G401.6 (cell line): Measurements from ENCODE around the gene CA4.

Experiments
- FAIRE-seq: peaks from 2 replicates; lab custom pipeline; 2012; peaks lifted over from hg19 to GRCh38; lab: Jason Lieb, UNC

CA4 gene

GRCh38 chr17:60130466-60130865 is 19.3 kb upstream of the CA4 start:
- no peak for FAIRE-seq

GRCh38 chr17:60134396-60135150 is 15.2 kb upstream of the CA4 start:
- FAIRE-seq: no peak

DNA sequence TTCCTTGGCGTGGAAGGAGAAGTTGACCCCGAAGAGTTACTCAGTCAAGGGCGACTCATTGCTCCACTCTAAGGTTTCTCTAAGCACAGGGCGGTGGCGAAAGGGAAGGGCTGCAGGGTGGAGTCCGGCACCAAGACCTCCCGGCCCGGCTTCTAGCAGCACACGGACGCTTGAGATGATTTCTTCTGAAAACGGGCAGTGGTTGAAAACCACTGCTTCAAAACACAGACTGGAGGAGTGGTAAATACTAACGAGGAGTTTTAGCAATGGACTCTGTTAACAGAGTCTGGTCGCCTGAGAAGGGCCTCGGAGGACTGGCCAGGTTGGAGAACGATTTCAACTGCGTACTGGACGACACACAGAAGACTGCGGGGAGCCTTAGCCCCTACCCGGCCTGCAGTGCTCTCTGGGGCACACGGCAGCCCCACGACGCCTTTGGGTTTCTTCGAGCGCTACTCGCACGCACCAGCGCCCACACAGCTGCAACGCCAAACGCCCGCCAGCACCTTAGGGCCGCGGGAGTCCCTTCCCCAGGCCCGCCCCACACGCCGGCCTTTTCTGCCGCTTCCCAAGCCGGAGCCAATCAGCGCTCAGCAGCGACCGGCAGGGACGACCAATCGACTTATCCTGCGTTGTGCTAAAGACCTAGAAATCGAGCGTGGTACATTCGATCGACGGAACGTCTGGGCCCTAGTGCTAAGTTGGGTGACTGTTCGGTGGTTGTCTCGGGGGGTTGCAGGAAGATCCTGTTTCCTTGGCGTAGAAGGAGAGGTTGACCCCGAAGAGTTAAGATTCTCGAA is 14.4 kb upstream of the CA4 start:
- peak; percentile 91 for FAIRE-seq

GRCh38 chr17:60135951-60136666 is 13.7 kb upstream of the CA4 start:
- FAIRE-seq: no peak

DNA sequence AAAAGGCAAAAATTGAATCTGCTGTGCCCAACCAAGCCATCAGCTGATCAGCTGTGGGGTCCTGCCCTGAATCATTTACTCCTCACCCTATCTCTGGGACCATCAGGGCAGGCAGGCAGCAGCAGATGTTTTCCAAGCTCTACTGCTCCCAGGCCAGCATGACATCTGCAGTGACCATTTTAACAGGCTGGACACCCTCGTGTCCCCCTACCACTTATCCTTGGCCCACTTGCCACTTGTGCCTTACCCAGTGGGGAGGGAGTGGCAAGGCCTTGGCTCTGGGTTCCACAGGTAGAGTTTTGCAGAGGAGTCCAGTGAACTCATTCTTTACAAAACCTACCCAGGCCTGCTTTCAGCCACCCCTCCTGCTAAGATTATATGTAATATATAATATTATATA is 12.0 kb upstream of the CA4 start:
- FAIRE-seq: no peak

DNA sequence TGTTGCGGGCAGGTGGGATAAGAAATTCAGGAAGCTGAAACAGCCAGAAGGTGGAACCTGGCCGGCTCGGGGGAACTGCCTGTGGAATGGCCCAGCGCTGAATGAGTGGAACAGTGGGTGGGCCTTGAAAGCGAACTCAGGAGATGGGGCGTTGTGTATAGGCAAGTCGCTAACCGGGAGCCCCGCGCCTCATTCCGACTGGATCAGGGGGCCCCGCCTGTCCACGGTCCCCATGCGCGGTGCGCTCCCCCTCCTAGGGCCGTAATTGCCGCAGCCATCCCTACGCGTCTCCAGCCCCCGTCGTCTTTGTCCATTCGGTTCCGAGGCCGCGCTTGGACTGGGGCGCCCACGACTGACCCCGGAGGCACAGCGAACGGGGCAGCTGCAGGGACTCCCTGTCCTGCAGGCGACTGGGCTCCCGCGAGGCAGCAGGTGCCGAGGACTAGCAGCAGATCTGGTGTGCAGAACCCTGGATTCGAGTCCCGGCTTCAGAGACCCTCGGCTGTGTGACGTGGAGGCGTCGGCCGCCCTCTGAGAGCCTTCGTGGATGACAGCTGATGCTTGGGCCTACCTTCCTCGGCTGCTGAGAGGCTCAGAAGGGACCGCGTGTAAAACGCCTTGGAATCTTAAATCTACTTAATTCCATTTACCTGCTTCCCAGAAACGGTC is 10.9 kb upstream of the CA4 start:
- no peak for FAIRE-seq

DNA sequence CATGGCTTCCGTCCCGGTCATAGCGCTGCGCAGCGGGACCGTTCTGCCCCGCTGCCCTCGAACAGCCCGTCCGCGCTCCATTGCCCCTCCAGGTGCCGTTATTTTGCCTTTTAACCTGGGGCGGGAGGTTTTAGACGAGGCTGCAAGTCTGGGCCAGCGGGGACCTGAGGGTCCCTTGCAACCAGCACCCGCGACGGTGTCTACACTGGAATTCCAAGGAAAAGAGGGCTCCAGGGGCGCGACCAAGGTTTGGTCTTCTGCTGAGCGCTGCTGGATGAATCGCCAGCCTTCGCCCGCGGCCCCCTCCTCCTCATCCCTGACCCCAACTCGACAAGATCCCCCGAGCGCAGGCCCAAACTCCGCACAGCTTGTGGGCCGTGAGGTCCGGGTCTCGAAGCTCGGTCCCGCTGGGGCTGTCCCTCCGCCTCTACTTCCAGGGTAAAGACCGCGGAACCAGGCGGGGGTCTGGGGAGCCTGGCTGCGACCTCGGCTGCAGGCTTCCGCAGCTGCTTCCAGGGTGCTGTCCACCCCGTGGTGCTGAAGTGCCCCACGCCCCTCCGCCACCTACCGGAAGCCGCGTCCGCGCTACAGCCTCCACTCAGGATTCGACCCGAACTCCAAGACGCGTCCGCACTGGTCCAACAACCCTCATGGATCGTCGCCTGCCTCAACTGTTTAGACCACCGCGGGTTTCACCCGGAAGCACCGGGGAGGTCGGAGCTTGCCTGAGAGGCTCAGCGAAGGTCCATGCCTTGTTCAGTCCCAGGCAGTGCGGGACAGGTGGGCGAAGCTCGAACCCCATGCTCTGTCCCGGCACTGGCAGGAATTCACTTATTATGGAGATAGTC is 10.1 kb upstream of the CA4 start:
- no peak for FAIRE-seq

- FAIRE-seq: no peak
These were observed 8.4 kb upstream of the CA4 start for GRCh38 chr17:60141111-60142018.

DNA sequence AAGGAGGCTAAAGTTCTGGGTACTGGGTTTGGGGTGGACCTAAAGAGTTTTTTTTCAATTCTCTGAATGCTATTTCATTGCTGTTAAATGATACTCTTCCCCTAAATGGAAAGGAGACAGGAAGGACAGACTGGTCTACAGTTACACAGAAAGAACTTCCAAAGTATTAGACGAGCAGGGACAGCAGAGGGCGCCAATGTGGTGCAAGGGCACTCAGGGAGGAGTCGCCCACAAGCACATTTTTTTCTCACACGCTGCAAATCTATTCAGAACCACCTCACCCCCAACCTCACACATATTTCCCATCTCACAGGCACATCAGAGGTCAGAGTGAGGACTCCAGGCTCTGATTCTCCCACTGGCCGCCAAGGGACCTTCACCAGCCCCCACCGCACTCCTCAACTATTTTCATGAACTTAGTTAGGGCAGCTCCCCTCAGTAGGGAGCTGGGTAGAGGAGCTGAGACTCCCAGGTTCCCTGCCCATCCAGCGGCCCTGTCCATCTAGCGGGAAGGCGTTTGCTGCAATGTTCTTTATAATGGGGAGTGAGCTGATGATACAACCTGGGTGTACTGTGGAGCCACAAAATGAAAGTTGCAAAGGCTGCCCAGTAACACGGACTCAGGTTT is 6.8 kb upstream of the CA4 start:
- peak; percentile 97 for FAIRE-seq

- FAIRE-seq: no peak
These were observed 4.5 kb upstream of the CA4 start for GRCh38 chr17:60145006-60145935.

- FAIRE-seq: no peak
These were observed 3.6 kb upstream of the CA4 start for GRCh38 chr17:60146206-60146605.

DNA sequence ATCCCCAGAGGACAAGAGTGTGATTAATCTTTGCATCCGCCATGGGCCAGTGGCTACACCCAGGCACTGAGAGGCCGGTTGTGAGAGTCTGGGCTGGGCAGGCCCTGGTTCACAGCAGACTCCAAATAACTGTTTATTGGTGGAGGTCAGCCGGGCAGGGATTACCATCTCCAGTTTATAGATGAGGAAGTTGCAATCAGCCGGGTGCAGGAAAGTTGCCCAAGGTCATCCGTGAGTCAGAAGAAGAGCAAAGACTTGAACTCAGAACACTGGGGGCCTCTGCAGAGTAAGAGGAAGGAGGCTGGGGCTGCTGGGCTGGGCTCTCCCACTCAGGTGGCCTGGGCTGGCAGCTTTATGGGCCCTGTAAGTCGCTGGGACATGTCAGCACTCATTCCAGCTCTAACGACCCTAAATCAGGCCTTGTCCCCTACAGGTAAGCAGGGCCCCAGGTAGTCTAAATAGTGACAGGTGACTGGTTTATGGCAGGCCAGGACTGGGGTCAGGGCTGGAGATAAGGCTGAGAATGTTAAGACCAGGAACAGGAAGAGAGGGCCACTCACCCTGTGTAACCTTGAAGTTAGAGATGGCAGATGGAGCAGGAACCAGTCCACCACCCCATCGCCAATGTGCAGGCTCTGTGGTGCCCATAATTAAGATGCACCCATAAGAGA is 2.1 kb upstream of the CA4 start:
- no peak for FAIRE-seq

GRCh38 chr17:60148373-60148772 is 1.4 kb upstream of the CA4 start:
- no peak for FAIRE-seq

- FAIRE-seq: no peak
These were observed 1.6 kb downstream of the CA4 start for GRCh38 chr17:60151355-60151754.

DNA sequence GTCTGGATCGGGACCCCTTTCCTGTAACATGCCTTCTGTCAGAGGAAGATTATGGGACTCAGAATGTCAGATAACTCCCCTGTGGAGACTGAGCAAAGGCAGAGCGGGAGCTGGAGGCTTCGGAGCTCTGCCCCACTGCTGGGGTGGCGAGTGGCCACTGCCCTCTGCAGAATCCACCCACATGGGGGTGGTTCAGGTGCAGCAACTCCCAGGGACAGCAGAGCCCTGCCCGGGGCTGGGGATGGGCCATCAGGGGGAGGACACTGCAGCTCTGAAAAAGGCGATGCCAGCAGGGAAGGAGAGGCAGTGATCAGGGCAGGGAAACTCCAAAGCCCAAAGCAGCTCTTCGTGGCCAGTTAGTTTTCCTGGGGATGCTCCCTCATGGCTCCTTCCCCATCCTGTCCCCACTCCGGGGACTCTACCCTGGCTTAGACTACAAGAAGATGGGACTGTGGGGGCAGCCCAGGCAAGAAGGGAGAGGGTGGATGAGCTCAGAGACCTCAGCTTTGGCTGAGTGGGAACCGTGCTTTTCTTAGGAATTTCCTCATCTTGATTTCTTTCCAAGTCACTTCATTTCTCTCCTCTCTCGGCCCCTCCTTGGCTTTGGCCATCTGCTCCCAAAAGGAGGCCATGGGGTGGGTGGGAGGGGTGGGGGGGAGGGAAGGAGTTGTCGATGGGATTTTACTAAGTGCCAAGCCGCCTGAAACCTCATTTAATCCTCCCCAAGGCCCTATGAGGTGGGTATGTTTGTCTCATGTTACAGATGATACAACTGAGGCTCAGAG is 4.0 kb downstream of the CA4 start:
- FAIRE-seq: no peak

DNA sequence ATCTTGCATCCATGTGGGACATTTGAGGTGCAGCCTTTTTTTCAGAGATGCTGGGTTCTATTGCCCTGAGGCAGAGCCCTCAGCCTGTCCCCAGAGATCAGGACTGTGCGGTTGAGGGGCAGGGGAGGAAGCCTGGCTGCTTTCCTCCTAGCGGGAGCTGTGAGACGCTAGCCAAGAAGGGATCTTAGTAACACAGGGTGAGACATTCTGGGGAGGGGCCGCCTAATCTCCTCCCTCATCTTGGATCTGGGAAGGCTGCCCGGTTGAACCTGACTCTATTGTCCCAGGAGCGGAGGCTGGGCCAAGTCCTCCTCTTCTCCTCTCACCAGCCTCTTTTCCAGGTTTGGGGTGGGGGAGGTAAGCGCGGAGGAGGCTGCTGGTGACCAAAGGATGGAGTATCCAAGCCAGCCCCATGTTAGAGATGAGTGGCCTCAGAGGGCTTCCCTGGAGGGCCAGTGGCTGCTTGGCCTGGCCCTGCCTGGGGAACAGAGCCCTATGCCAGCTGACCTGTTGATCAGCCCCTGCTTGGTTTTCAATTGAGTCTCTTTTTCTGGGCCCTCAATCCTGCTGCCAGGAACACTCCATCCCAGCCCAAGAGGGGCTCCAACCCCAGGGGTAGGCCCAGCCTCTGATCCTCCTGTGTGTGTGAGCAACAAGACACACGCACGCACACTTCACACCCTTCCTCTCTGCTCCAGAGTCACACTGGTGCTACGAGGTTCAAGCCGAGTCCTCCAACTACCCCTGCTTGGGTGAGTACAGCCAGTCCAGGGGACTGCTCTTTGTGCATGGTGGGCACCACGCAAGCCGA is 5.0 kb downstream of the CA4 start:
- FAIRE-seq: no peak

DNA sequence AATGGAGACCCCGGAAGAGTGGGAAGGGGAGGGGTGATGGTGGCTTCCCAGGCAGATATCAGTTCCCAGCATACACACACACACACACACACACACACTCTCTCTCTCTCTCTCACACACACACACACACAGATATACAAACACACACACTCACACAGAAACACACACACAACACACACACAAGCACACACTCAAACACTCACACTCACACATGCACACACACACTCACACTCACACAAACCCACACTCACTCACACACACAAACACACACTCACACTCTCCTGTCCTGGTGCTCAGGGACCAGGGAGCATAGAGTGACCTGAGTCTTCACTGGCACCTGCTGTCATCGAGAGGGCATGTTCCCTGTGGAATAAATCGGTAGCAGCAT is 5.6 kb downstream of the CA4 start:
- FAIRE-seq: no peak
